OCI-LY7 (cell line): ENCODE data around the gene OGFOD3.

ENCODE experiments used
- EZH2phosphoT487 ChIP-seq: fragments of 200-600 bp; sonication (generic); IDR thresholded peaks from 2 replicates; pipeline ENCODE4 v1.6.1; 2018; ENCODE audit warnings: low read depth, borderline replicate concordance, mild to moderate bottlenecking, mixed run types, antibody characterized with exemption, low read length, moderate library complexity, mixed read lengths
- TF ChIP-seq, protein P1 (sequence below): fragments of 200-600 bp; sonication (generic); conservative IDR thresholded peaks from 2 replicates; pipeline ENCODE4 v1.5.1; 2014; ENCODE audit warnings: mild to moderate bottlenecking, antibody characterized with exemption, low read length, moderate library complexity, mixed read lengths

DNA sequence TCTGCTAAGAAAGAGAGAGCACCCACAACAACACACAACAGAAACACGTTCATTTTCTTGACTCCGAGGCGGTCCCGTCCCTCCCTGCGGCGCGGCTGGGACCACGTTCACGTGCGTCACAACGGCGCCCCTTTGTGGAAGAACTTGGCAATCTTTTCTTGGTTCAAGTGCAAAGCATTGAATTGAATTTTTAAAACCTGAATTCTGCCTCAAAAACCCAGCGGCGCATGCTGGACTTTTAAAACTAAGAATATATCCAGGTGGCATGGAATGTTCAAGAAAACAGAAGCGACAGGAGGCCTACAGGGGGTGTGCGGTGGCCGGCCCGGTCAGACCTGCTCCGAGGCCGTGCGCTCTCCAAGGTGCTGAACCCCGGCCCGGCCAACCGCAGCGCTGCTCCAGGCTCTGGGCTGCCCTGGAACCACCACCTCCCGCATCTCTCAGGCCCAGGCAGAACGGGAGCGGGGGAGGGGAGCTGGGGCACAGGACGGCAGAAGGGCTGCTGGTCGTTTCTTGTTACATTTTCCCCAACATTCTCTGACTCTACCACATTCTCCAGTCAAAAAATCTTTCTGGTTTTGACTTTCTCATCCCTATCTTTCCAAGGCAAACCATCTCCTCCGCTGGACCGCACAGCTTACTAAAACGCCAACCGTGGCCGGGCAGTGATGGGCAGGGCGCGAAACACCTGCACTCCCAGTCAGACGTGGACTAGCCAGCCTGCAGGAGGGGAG lies 3.7 kb downstream of the OGFOD3 start:
- TF ChIP-seq, protein P1, sequence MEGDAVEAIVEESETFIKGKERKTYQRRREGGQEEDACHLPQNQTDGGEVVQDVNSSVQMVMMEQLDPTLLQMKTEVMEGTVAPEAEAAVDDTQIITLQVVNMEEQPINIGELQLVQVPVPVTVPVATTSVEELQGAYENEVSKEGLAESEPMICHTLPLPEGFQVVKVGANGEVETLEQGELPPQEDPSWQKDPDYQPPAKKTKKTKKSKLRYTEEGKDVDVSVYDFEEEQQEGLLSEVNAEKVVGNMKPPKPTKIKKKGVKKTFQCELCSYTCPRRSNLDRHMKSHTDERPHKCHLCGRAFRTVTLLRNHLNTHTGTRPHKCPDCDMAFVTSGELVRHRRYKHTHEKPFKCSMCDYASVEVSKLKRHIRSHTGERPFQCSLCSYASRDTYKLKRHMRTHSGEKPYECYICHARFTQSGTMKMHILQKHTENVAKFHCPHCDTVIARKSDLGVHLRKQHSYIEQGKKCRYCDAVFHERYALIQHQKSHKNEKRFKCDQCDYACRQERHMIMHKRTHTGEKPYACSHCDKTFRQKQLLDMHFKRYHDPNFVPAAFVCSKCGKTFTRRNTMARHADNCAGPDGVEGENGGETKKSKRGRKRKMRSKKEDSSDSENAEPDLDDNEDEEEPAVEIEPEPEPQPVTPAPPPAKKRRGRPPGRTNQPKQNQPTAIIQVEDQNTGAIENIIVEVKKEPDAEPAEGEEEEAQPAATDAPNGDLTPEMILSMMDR = peak; percentile 92
- no peak for TF ChIP-seq EZH2phosphoT487
